HK-2 (cell line): ENCODE measurements around the gene EPHA10.

ENCODE experiments used
- DNase-seq: peaks from one replicate; pipeline ENCODE4 v3.0.0-alpha.2; 2018; ENCODE audit not compliant: unreplicated experiment

EPHA10 gene

GRCh38 chr1:37676281-37677142 lies 88.4 kb downstream of the EPHA10 start:
- DNase-seq = no peak

- no peak for DNase-seq
These were observed 91.0 kb downstream of the EPHA10 start for GRCh38 chr1:37673920-37674319.

GRCh38 chr1:37672136-37672870 lies 92.6 kb downstream of the EPHA10 start:
- DNase-seq = no peak

GRCh38 chr1:37671261-37671660 lies 93.7 kb downstream of the EPHA10 start:
- DNase-seq = no peak

- no peak for DNase-seq
These were observed 94.8 kb downstream of the EPHA10 start for GRCh38 chr1:37670133-37670532.

- no peak for DNase-seq
These were observed 97.8 kb downstream of the EPHA10 start for GRCh38 chr1:37667023-37667671.

GRCh38 chr1:37666241-37666867 lies 98.6 kb downstream of the EPHA10 start:
- no peak for DNase-seq
